Activated T-helper 1 cell treated with anti-CD3 and anti-CD28 coated beads, Interleukin-2, amount 50 U/mL, for 16 hours (primary cell): ENCODE measurements around the gene PALMD.
A peak's percentile ranks its signal among the peaks of the same experiment; 100 is the strongest.

Experiments used
- DNase-seq, 2 donors: peaks; one replicate each; pipeline ENCODE4 v3.0.0-alpha.2; 2020; ENCODE audit warnings: low read depth in 1 of 2, low spot score in 1 of 2

Gene PALMD

DNA sequence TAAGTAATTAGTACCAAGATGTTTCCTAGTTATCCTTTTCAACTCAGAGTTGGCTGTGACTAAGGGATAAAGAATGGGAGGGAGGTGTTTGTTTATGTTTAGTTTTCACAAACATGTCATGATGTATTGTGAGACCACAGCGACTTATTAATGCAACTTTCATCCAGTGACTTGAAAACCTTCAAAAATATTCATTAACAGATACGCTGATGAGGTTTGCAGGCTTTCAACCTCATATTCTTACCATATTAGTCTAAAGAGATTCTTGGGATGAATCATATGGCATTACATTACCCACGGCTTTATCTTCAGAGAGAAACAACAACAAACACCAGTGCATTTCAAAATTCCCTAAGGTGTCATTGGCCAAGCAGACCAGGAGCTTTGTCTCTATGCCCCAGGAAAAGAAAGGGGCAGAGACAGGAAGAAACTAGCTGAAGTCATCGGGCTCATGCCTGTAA, 36.4 kb downstream of the PALMD start:
- DNase-seq: no peak

DNA sequence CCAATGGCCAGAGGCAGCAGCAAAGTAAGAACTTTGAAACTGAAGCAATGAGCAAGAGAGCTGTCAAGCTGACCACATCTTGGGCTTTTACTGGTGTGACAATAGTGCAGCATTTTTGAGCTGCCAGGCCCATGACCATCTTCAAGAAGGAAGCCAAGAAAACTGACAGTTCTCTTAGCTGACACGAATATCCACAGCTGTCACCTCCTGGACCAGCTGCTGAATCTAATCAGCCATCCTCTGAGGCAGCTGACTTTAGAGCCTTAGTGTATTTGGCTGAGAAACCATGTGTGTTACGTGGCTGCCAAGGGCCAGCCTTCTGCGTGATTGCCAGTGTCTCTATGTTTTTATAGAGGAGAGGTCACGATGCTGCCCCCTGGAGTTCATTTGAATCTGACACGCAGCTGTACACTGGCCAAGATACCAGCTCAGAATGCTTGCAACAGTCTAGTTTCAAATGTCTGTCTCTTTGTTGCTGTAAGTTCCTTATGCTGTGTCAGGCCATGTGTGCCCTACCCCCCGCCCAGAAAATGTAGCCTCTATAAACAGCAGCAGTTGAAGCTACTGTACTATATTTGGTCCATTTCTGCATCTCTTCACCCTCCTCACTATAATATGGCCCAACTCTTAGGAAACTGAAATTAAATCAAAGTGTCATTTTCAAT, 39.7 kb downstream of the PALMD start:
- DNase-seq: no peak

DNA sequence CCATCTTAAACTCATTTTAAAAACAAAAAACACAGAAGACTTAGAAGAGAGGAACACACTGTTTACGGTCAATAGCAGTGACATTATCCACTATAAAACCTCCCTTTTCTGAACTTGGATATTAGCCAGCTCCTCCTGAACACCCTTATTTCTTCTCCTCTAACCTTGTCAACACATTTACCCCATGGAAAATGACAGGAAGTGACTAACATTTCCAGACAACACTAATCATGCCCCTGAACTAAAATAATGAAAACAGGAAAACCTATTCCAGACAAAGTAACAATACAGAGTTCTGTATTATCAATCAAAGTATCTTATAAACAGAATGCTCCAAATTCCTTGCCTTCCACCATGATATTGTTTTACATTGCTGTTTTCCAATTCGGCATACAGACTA, 45.3 kb downstream of the PALMD start:
- no peak for DNase-seq

DNA sequence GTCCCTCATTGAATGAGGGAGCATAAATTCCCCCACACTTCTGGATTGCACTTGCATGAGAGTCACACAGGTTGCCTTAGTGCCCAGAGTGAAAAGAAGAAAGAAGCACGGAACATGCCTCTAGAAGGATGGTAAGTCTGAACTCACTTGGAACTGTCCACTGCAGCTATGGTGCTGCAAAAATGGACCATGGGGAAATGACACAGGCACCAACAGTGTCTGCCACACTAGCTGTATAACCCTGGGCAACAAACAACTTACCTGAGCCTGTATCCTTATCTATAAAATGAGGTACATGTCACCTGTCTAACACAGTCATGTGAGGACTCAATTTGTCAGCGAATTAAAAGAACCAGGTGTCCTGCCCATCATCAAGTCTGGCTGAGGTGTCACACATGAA, 50.7 kb downstream of the PALMD start:
- no peak for DNase-seq

DNA sequence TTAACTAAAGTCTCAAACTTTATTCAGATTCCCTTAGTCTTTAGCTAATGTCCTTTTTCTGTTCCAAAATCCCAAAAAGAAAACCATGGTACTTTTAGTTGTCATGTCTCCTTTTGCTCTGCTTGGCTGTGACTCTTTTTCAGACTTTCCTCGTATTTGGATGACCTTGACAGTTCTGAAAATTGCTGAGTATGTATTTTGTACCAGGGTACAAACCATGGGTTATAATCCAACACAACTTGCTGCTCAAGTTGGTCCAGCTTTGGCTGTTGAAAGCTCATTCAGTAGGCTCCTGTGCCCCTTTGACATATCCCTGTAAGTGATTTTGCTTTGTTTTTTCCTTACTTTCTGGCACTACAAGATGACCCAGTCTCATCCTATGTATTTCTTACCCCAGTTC, 51.7 kb downstream of the PALMD start:
- DNase-seq: no peak

DNA sequence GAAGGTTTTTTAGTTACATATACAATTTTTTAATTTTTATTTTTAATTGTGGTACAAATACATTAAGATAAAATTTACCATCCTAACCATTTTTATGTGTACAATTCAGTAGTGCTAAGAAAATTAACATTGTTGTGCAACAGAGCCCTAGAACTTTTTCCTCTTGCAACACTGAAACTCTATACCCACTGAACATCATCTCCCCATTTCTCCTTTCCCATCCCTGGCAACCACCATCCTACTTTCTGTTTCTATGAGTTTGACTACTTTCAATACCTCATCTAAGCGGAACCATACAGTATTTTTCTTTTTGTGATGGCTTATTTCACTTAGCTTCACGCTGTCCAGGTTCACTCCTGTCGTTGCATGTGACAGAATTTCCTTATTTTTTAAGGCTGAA, 54.1 kb downstream of the PALMD start:
- DNase-seq: no peak

DNA sequence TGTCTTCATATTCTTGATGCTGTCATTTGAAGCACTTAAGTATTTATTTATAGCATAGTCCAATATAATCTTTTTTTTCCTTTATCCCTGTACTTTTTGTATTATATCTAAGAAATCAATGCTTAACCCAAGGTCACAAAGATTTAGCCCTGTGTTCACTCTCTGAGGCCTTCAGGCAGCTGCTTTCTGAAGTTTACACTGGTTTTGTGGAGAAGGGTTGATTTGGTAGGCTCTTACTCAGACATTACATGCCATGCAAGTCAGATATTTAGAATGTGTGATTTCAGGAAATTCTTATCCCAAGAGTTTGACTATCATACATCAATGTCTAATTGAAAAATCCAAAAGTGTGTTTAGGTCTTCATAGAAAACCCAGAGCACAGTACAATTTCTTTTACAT, 56.3 kb downstream of the PALMD start:
- DNase-seq: no peak

DNA sequence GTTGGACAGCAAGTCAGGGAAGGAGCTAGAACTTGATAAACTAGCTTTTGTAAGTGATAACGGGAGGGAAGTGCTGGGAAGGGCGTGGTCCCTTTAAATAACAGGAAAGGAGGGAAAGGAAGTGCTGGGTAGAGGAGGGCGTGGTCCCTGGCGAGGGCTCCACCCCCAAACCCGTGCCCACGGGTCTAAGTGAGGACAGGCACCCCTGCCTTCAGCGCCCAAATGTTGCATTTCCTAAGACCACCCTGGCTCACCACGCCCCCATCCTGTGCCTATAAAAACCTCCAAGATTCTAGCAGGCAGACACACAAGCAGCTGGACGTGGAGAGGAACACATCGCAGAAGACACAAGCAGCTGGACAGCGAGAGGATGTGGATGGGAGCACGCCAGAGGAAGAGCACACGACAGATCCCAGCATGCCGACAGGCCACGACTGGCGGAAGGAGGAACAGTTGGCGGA, 58.5 kb downstream of the PALMD start:
- DNase-seq: no peak

DNA sequence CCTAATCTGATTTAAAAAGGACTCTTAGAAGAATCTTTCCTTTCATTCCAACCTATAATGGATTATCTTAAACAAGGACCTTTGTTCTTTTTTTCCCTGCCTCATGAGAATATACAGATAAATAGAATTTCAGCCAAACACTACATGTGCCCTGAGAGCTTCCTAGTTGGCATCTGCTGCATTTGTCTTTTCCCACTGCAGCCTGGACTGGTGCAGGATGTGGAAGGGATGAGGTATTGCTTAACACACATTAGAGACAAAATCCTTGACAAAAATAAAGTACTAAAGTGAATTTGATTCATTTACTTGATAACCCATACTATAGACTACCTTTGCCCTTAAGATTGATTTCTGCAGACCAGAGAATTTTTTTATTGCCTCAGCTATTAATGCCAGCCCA, 59.5 kb downstream of the PALMD start:
- no peak for DNase-seq

DNA sequence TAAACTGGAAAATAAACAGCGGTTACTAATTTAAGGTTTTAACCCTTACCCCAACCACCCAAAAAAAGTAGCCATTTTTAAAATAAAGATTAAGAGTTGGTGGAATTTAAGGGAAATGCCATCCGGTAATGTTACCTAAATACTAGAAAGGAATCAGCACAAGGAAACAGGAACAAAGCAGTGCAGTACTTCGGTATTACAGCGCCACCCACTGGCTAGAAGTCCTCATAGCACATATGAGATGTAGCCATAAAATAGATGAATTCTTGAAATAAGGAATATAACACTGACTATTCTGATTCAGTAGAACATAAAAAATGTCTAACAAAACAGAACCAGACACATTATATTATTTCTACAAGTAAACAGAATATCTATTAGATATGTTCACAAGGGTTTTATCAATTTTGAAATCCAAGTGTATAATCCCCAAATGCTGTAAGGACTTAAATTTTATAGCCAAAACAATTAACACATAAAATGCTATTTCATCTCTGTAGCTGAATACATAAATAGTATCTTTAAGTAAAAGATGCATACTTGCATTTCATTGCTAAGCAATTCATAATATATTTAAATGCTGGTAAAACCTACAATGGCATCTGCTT, 61.7 kb downstream of the PALMD start:
- DNase-seq: peak in 1 of 2 donors; percentile 26

DNA sequence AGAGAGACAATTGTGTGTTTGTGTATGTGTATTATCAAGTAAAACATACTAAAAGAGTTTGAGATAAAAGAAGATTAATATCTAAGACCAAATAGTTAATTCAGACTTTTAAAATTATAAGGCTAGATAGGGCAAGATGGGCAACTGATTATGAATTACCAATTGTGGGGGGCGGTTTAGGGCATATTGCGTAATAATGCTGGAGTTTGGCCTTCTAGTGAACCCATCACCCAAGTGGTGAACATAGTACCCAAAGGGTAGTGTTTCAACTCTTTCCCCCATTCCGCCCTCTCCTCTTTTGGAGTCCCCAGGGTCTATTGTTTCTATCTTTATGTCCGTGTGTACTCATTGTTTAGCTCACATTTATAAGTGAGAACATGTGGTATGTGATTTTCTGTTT, 65.1 kb downstream of the PALMD start:
- DNase-seq: no peak

DNA sequence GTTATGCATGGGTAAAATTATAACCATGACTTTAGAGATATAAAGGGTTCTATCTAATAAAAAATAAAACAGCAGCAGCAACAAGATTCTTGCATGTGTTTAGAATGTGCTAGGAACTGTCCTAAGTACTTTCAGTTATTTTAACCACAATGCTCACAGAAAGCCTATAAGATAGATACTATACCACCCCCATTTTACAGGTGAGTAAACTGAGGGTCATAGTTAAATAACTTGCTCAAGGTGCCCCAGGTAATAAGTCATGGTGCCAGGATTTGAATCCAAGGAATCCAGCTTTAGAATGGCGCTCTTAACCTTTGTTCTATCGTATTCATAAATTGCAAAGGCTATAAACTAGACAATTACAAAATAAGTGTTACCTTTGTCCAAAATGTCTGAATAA, 67.1 kb downstream of the PALMD start:
- no peak for DNase-seq

DNA sequence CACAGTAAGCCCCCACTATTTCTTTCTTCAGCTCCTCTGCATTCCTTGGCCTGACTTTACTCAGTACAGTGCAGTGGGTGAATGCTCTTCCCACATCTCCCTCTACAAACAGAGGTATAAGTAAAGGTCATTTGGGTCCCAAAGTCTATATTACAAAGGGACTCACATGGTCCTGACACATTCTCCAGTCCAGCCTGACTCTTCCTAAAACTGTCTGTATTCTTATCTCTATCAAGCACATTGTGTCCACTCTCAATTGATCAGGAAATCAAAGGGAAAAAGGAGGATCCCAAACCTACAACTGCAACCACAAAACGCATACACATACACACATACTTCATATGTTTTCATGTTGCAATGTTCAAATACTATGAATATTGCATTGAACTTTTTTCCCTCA, 71.1 kb downstream of the PALMD start:
- no peak for DNase-seq

DNA sequence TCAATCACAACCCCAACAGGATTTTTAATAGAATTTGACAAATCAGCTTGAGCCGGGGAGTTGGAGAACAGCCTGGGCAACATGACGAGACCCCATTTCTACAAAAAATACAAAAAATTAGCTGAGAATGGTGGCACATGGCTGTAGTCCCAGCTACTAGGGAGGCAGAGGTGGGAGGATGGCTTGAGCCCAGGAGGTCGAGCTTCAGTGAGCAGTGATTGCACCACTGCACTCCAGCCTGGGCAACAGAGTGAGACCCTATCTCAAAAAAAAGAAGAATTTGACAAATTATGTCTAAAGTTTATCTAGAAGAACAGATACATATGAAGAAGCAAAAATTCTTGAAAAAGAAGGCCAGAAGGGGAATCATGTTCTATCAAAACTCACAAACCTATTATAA, 77.3 kb downstream of the PALMD start:
- DNase-seq: no peak

DNA sequence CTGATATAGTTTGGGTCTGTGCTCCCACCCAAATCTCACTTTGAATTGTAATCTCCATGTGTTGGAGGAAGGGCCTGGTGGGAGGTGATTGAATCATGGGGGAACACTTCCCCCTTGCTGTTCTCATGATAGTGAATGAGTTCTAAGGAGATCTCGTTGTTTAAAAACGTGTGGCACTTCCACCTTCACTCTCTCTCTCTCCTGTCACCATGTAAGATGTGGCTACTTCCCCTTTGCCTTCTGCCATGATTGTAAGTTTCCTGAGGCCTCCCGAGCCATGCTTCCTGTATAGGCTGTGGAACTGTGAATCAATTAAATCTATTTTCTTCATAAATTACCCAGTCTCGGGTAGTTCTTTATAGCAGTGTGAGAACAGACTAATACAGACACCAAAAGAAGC, 80.1 kb downstream of the PALMD start:
- DNase-seq: no peak

DNA sequence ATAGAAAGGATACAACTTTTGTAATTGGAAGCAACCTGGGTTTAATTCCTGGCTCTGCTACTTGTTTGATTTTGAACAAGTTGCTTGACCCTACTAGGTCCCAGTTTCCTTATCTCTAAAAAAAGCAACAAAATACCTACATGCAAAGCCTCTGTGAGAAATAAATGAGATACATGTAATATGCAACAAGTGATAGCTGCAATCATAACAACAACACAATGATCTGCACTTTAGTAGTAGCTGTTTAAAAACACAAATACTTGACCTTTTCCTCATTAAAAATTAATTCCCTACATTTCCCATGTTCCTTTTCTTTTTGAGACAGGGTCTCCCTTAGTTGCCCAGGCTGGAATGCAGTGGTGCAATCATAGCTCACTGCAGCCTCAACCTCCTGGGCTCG, 80.5 kb downstream of the PALMD start:
- no peak for DNase-seq

DNA sequence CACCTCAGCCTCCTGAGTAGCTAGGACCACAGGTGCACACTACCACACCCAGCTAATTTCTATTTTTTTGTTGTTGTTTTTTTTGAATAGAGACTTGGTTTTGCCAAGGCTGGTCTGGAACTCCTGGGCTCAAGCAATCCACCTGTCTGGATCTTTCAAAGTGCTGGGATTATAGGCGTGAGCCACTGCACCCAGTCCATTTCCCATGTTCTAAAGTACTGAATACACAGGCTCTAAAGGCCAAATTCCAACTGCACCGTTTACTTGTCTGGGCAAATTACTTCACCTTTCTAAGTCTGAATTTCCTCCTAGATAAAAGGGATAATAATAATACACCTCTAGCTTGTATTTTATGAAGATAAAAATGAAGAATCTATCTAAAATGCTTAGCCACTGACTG, 80.9 kb downstream of the PALMD start:
- DNase-seq: no peak

DNA sequence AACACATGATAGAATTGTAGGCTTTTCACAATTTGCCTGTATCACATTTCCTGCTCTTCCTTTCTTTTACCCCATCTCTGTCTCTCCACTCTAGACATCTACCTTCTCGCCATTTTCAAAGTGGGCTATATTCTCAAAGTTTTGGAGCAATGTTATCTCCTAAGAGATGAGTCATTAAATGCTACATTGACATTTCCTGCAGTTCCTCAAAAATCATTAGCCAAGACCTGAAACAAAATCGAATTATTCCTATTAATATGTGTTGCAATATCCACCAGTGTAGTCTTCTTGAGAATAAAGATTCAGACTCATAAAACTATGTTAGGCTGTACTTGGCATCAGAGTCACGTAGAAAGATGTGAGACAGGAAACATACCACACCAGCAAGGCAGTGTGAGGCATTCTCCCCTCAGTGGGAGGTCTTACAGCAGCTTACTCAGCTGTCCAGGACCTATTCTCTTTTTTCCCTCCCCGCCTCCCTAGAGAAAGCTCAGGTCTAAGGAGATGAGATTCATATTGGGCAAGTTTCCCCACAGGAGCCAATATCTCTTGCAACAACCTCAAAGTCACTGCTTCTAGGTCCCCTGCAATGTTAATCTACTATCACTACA, 81.8 kb downstream of the PALMD start:
- DNase-seq: no peak

DNA sequence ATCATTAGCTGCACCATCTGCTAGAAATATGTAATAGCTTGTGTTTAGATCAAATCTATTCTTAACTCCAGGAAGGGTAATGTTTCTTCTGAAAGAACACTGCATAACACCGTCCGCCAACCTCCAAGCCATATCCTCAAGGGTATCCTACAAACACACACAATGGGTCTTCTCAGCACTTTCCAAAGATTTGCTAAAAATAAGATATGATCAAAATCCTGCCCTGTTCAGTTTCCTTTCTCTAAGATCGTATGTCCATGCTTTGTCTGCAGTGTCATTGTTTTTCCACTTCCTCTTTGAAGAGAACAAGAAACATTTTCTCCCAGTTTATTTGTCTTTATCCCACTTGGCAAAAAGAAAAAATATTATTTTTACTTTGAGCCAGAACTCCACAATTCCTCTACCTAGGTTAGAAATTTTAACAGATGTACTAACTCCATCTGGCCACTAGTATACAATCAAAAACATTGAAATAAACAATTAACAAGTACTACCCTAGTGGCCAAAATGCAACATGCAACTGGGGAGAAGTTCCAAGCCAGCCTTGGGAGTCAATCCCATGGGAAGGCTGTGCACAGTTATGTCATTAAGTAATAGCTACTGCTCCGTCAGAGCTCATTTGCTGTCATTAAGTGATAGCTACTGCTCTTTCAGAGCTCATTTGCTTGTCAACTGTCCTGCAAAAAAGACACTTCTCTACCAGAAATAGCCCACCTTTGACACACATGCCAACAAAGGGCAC, 82.8 kb downstream of the PALMD start:
- no peak for DNase-seq

DNA sequence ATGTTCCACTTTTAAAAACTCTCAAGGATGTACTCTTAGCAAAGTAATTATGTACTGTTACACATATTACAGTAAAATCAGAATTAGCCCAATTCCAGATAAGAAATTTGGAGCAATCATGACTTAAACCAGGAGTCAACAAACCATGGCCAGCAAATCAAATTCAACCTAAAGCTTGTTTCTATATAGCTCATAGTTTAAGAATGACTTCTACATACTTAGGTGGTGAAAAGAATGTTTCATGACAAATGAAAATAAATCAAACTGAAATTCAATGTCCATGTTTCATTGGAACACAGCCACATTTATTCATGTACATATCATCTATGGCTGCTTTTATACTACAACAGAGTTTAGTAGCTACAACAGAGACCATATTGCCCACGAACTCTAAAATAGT, 85.5 kb downstream of the PALMD start:
- no peak for DNase-seq

DNA sequence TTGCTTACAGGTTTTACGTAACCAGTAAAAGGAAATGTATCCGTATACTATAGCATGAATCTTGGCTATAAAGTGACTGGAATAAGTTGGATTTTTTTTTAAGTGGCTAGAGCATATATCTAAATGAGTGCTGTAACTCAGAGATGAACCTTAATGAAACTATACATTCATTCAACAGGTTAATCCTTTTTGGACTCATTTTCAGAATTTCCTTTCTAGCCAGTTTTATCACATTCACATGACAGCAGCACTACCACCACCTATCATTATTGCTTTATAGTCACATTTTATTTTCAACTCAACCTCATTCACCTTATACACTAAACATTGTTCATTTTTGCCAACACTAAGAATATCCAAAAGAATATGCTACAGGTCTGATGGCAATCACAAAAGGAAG, 89.9 kb downstream of the PALMD start:
- DNase-seq: no peak

DNA sequence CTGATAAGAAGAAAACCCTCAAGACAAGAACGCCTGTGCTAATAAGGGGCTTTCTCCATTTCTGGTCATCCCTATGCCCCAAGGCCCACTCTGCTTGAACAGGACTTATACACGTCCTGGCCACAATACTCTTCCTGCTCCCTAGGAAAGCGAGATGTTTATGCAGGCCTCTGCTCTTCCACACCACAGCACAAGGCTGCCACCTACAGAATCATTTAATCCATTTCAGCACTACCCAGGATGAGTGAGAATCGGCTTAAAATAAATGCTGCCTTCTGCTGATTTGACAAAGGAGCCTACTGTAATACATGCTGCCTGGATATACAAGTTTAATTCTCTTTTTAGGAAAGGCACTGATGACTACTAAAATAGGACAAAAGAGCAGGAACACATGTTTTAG, 91.1 kb downstream of the PALMD start:
- DNase-seq: no peak
